GM19468 (cell line): Measurements from ENCODE around the gene GPR45.
"Not testable (repeated sequence)": the region's sequence is repeated elsewhere in the genome, so short reads cannot be mapped to it uniquely, and the experiment has no call there.

Experiments
- ATAC-seq: cut with Tn5 transposase; IDR thresholded peaks from one replicate; pipeline ENCODE4 v1.9.1; 2021; ENCODE audit warnings: mild to moderate bottlenecking, moderate library complexity, moderate number of reproducible peaks; ENCODE audit not compliant: unreplicated experiment; ENCODE audit errors: extremely low read depth

GPR45 gene

GRCh38 chr2:105241443-105241842 lies at the start of gene GPR45:
Gene GPR45, plus strand, starts transcription at chr2:105241743. Its CDS starts 116 bp downstream, at chr2:105241859.
- ATAC-seq = no peak

GRCh38 chr2:105194022-105194675 lies 47.4 kb upstream of the GPR45 start:
- ATAC-seq = no peak

GRCh38 chr2:105196651-105197050 lies 44.9 kb upstream of the GPR45 start:
- no peak for ATAC-seq

GRCh38 chr2:105215586-105216192 lies 25.9 kb upstream of the GPR45 start:
- ATAC-seq = no peak

- no peak for ATAC-seq
These were observed 20.9 kb upstream of the GPR45 start for GRCh38 chr2:105220604-105221003.

GRCh38 chr2:105224444-105224843 lies 17.1 kb upstream of the GPR45 start:
- no peak for ATAC-seq

- ATAC-seq = no peak
These were observed 10.3 kb upstream of the GPR45 start for GRCh38 chr2:105231232-105231619.

GRCh38 chr2:105235388-105236059 lies 6.0 kb upstream of the GPR45 start:
- ATAC-seq = no peak

GRCh38 chr2:105236060-105236424 lies 5.5 kb upstream of the GPR45 start:
- no peak for ATAC-seq

- ATAC-seq = no peak
These were observed 4.3 kb upstream of the GPR45 start for GRCh38 chr2:105237045-105237765.

- no peak for ATAC-seq
These were observed 2.8 kb upstream of the GPR45 start for GRCh38 chr2:105238664-105239240.

- no peak for ATAC-seq
These were observed 1.6 kb upstream of the GPR45 start for GRCh38 chr2:105239924-105240323.

GRCh38 chr2:105242286-105242993 lies 897 bp downstream of the GPR45 start:
- no peak for ATAC-seq

- no peak for ATAC-seq
These were observed 2.4 kb downstream of the GPR45 start for GRCh38 chr2:105243961-105244360.

- no peak for ATAC-seq
These were observed 2.9 kb downstream of the GPR45 start for GRCh38 chr2:105244451-105244850.

GRCh38 chr2:105248316-105249070 lies 7.0 kb downstream of the GPR45 start:
- no peak for ATAC-seq

GRCh38 chr2:105249181-105249580 lies 7.6 kb downstream of the GPR45 start:
- ATAC-seq = no peak

- ATAC-seq = no peak
These were observed 8.3 kb downstream of the GPR45 start for GRCh38 chr2:105249891-105250290.

- ATAC-seq = not testable (repeated sequence)
These were observed 9.6 kb downstream of the GPR45 start for GRCh38 chr2:105251016-105251648.
